Measurements from ENCODE around the gene MED26. TPM values are rescaled to one million over a fixed set of nuclear protein-coding genes. Genes with fewer than 3 reads are reported as not detected.

MED26 gene
- total RNA-seq, 1 donor from 2014 or later: 13.3 TPM

GRCh38 chr19:16594131-16594586 is 33.8 kb downstream of the MED26 start:
- peaks cover 6% of the 10 kb centered on the region for H3K4me1 Mint-ChIP-seq
- H3K27ac Mint-ChIP-seq: no peak overlapping the region
- no peaks in the 10 kb centered on the region for H3K27me3 Mint-ChIP-seq (ENCODE audit: low read depth)
- TF ChIP-seq CTCF (IDR thresholded peaks at IDR 0.05; ENCODE audit: unreplicated experiment): no peak
- H3K36me3 Mint-ChIP-seq: no peaks in the 10 kb centered on the region
- H3K4me3 Mint-ChIP-seq: no peak overlapping the region
- no peak for DNase-seq (ENCODE audit: low spot score in 2 of 2, unreplicated experiment in 2 of 2)
- no peaks in the 10 kb centered on the region for H3K9me3 Mint-ChIP-seq

GRCh38 chr19:16593181-16593580 is 34.8 kb downstream of the MED26 start:
- Mint-ChIP-seq H3K4me3 (no peak overlapping the region), H3K27me3 (ENCODE audit: low read depth) (no peaks in the 10 kb centered on the region), H3K36me3 (no peaks in the 10 kb centered on the region), H3K27ac (no peak overlapping the region), H3K4me1 (peaks cover 14% of the 10 kb centered on the region), H3K9me3 (no peaks in the 10 kb centered on the region)
- TF ChIP-seq CTCF (IDR thresholded peaks at IDR 0.05; ENCODE audit: unreplicated experiment): no peak
- DNase-seq (ENCODE audit: low spot score in 2 of 2, unreplicated experiment in 2 of 2): no peak

GRCh38 chr19:16591803-16592556 is 36.0 kb downstream of the MED26 start:
- Mint-ChIP-seq H3K36me3 (no peaks in the 10 kb centered on the region), H3K4me3 (no peak overlapping the region), H3K27me3 (ENCODE audit: low read depth) (no peaks in the 10 kb centered on the region), H3K4me1 (peaks cover 26% of the 10 kb centered on the region), H3K27ac (no peak overlapping the region), H3K9me3 (no peaks in the 10 kb centered on the region)
- no peak for TF ChIP-seq CTCF (IDR thresholded peaks at IDR 0.05; ENCODE audit: unreplicated experiment)
- DNase-seq (ENCODE audit: low spot score in 2 of 2, unreplicated experiment in 2 of 2): no peak

GRCh38 chr19:16590876-16591802 is 36.9 kb downstream of the MED26 start:
- no peaks in the 10 kb centered on the region for H3K36me3 Mint-ChIP-seq
- H3K27me3 Mint-ChIP-seq (ENCODE audit: low read depth): no peaks in the 10 kb centered on the region
- H3K9me3 Mint-ChIP-seq: no peaks in the 10 kb centered on the region
- H3K4me1 Mint-ChIP-seq: peaks cover 30% of the 10 kb centered on the region
- DNase-seq (ENCODE audit: low spot score in 2 of 2, unreplicated experiment in 2 of 2): no peak
- TF ChIP-seq CTCF (IDR thresholded peaks at IDR 0.05; ENCODE audit: unreplicated experiment): no peak
- H3K27ac Mint-ChIP-seq: no peak overlapping the region
- H3K4me3 Mint-ChIP-seq: no peak overlapping the region

- Mint-ChIP-seq H3K4me1 (peaks cover 34% of the 10 kb centered on the region), H3K27me3 (ENCODE audit: low read depth) (no peaks in the 10 kb centered on the region), H3K36me3 (no peaks in the 10 kb centered on the region), H3K27ac (no peak overlapping the region), H3K9me3 (no peaks in the 10 kb centered on the region), H3K4me3 (no peak overlapping the region)
- no peak for DNase-seq (ENCODE audit: low spot score in 2 of 2, unreplicated experiment in 2 of 2)
- TF ChIP-seq CTCF (IDR thresholded peaks at IDR 0.05; ENCODE audit: unreplicated experiment): no peak
Measured at GRCh38 chr19:16589917-16590316, 38.1 kb downstream of the MED26 start.

Data from mesothelial cell of epicardium (in vitro differentiated cells).